ENCODE measurements around the gene SOX18.
"Not testable (repeated sequence)": the region's sequence is repeated elsewhere in the genome, so short reads cannot be mapped to it uniquely, and the experiment has no call there.

The SOX18 gene

DNA sequence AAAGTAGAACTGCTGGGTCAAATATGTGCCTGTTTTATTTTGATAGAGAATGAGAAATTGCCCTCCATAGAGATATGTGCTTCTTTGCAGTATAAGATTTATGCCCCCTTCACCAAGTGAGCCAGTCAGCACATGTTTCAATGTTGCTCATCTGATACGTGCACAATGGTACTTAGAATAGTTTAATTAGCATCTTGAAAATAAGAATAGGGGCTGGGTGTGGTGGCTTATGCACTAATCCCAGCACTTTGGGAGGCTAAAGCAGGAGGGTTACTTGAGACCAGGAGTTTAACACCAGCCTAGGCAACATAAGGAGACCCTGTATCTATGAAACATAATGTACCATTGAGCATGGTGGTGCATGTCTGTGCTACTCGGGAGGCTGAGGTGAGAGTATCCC lies 33.8 kb downstream of the SOX18 start:
- no peak for DNase-seq

DNA sequence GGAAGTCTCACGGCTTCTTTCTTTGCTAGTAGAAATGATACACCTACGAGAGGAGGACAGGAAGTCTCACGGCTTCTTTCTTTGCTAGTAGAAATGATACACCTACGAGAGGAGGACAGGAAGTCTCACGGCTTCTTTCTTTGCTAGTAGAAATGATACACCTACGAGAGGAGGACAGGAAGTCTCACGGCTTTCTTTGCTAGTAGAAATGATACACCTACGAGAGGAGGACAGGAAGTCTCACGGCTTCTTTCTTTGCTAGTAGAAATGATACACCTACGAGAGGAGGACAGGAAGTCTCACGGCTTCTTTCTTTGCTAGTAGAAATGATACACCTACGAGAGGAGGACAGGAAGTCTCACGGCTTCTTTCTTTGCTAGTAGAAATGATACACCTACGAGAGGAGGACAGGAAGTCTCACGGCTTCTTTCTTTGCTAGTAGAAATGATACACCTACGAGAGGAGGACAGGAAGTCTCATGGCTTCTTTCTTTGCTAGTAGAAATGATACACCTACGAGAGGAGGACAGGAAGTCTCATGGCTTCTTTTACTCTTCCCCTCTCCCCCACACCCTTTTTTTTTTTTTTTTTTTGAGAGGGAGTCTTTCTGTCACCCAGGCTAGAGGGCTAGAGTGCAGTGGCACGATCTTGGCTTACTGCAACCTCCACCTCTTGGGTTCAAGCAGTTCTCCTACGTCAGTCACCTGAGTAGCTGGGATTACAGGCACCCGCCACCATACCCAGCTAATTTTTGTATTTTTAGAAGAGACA lies 36.9 kb downstream of the SOX18 start:
- DNase-seq: not testable (repeated sequence)

DNA sequence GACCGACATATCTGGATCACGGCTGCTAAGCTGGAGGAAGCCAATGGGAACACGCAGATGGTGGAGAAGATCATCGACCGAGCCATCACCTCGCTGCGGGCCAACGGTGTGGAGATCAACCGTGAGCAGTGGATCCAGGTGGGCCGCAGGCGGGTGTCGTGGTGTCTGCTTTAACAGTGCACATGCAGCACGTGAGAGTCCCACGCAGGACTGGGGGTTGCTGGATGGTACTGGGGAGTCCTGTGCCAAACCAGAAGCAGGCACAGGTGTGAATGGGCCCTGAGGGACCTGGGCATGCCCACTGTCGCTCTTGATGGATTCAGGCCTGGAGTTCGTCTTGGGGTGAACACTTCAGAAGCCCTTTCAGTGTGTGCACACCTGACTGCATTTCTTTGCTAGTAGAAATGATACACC lies 38.1 kb downstream of the SOX18 start:
- DNase-seq: no peak

DNA sequence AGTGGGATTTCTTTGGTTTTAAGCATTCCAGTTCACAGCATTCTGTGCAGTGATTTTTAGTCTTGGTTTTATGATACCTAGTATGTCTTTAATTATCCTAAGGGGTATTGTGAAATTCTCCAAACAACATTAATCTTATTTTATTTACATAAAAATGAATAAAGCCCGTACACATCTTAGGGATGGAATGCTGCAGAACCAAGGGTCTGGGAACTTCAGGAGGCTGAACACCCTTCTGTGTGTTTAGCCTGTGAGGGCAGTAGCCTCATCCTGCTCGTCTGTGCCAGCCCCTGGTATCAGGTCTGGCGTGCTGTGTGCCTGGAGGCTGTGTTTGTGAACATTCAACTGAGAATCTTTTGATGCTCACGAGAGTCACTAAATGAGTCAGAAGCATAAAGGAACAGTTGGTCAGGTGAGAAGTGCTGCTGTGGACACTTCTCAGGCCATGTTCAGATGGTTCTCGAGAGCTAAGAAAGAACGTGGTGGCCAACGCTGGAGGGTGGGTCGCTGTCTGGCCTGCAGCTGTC lies 38.7 kb downstream of the SOX18 start:
- DNase-seq: no peak

DNA sequence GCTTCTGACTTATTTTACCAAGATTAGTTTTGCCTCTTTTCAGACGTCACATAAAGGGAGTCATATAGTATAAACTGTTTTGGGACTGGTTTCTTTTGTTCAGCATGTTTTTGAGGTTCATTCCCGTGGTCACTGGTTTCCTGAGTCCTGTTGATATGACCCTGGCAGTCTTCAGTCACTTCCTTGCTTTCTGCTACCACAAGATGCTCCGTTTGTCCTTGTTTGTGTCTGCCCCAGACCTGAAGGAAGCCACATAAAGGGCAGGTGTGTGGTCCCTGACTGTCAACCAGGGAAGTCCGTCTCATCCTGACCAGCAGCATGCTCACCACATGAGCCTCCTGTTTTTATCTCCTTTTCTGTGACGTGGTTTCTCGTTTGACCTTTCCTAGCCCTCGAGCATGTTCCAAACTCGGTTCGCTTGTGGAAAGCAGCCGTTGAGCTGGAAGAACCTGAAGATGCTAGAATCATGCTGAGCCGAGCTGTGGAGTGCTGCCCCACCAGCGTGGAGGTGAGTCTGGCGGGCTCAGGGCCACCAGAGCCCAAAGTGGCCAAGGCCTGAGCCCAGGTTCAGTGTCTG lies 39.5 kb downstream of the SOX18 start:
- no peak for DNase-seq

DNA sequence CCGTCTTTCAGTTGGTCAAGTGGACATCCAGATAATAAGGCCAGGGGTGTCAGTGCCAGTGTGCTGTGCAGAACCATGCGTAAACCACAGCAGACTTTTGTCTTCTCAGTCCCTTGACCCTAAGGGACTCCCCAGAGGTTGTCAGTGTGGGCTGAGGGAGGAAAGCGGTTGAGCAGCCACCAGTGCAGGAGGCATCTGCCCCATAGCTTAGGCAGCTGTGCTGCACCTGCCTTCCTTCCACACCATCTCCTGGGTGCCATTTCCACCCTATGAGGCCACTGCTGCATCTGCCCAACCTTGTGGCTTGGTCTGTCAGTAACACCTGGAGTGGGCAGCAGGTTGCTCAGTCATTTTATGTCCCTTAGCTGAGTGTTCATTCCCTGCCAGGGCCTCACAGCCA lies 42.5 kb downstream of the SOX18 start:
- no peak for DNase-seq

DNA sequence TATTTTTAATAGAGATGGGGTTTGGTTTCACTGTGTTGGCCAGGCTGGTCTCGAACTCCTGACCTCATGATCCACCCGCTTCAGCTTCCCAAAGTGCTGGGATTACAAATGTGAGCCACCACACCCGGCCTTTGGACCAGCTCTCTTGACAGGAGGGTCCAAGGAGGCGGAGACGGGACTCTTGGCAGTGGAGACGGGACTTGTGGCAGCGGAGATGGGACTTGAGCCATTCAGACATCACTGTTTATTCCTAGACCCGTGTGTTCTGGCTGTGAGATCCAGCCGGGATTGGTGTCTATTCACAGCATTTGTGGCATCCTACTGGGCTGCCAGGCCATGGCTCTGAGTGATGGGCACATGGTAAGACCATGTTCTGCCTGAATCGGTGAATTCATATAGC lies 42.9 kb downstream of the SOX18 start:
- no peak for DNase-seq

DNA sequence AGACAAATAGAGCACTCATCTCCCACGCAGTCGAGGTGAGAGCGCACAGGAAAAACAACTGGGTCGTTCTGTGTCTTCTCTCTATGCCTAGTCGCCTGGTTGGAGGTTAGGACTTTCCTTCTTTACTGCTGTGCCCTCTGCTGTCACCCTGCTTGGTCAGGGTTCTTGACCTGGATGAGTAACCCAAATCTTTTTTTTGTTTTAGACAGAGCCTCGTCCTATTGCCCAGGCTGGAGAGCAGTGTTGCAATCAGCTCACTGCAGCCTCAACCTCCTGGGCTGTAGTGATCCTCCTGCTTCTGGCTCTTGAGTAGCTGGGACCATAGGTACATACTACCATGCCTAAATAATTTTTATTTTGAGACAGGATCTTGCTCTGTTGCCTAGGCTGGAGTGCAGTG lies 44.0 kb downstream of the SOX18 start:
- DNase-seq: no peak

DNA sequence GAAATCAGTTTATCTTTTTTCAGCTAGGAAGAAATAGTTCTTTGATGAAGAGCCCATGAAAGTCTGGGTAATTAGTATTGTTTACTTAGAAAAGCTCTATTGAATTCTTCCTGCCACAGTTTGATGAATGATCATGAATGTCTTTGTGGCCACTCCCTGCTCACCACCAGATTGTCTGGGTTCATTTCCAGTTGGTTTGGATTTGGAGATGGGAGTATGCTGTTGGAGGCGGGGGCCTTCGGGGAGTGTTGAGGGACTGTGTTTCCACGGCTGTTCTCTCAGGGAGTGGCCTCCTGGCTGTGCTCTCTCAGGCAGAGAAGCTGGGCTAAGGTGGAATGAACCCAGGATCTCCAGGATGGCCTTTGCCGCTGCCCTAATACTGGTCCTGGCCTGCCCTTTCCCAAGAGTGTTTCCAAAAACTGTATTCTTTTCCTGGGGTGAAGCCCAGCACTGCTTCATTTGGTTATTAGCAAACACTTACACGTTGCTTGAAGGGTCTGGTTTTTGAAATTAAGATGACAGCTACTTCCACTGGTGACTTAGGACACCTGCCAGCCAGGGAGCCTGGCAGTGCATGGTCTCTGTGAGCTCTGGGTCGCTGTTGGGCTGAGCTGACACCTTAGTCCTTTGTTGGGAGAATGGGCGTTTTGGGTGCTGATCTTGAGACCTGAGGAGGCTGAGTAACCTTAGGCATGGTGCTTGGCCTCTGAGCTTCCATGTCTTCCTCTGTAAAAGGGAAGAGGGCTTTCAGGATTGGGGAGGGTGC lies 45.3 kb downstream of the SOX18 start:
- no peak for DNase-seq

DNA sequence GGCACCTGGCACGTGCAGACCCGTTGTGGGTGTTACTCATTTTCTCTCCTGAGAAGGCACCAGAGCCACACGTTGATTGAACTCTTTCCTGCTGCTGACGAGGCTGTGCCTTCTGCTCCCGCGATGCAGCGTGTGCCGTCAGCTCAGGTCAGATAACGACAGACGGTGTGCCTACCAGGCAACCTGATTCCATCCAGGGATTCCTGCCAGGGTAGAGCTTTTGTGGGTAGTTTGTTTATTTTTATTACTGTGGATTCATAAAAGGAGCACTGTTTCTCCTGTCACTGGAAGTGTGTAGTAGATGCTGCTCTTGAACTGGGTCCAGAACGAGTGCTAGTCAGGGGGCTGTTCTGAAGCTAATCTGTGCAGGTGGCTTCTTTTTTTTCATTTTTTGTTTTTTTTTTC lies 47.8 kb downstream of the SOX18 start:
- no peak for DNase-seq

DNA sequence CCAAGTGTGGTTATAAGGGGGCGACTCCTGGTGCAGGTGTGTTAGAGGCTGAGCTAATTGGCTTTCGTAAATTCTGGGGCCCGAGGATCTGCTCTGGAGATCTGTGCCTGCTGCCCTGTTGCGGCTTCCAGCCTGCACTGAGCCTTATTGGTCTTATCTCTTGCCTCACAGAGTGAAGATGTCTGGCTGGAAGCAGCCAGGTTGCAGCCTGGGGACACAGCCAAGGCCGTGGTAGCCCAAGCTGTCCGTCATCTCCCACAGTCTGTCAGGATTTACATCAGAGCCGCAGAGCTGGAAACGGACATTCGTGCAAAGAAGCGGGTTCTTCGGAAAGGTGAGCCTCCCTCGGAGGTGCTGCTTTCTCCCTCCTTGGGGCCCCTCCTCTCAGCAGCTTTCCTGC lies 48.5 kb downstream of the SOX18 start:
- no peak for DNase-seq

Data from NCI-H748 treated with DMSO at 0.1 percent for 48 hours (cell line).